Astrocyte of the hippocampus (primary cell): Measurements from ENCODE around the gene ROPN1.
A peak's percentile ranks its signal among the peaks of the same experiment; 100 is the strongest.
"Not testable (repeated sequence)": the region's sequence is repeated elsewhere in the genome, so short reads cannot be mapped to it uniquely, and the experiment has no call there.

Source experiments
- DNase-seq: peaks from one replicate; pipeline ENCODE4 v3.0.0; 2011; ENCODE audit warnings: low read depth, low spot score

Gene ROPN1

GRCh38 chr3:123997543-123997942 is 5.6 kb upstream of the ROPN1 start:
- DNase-seq, result no peak

DNA sequence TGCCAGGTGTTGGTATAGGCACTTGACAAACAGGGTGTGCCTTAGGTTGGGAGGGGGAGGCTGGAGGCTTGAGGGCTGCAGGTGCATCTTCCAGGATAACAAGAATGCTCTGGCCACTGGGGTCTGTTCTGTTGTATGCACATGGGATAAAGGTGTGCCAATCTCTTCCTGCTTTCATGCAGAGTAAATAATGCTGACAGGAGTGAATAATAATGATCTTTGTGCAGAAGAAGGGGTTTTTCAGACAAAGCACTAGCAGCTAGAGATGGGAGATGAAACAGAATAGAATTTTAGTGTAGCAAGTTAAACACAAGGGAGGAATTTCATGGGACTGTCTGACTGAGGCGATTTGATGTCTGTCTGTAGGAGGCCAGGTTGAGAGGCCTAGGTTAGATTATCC is 1.9 kb upstream of the ROPN1 start:
- DNase-seq, result no peak

DNA sequence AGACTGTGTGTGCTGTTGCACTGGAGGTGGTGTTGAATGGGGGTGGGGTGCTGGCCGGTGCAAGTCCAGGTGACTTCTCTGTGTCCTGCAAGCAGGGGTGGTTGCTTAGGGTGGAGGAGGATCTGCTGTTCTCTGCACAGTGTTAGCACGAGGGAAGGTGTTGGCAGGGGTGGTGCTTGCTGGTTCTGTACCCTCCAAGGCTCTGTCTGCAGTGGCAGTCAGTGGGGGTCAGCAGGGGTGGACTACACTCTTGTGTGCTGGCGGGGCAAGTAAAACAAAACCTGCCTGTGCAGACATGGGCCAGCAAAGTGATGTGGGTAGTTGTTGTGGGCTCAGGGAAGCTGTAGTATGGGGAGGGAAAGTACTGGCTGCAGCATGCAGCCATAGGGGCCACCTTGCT is 5.5 kb downstream of the ROPN1 start:
- no peak for DNase-seq

GRCh38 chr3:123984957-123985356 is 7.0 kb downstream of the ROPN1 start:
- DNase-seq, result no peak

GRCh38 chr3:123984350-123984749 is 7.6 kb downstream of the ROPN1 start:
- no peak for DNase-seq

DNA sequence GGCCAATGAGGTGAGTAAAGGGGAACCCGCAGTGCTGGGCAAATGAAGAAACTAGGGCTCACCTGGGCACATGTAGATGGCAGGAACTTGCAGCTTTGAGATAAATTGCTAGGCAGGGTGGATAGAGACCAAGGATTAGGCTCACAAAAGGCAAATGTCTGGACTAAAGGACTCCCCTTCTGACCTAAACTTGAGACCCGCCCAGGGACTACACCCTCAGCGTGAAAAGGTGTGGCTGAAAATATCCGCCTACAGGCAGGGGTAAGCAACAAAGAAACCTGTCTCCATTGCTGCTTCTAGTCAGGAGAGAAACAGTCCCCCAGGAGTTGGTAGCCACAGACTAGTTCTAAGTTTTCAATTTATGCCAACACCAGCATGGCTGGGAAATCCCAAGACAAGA is 10.6 kb downstream of the ROPN1 start:
- DNase-seq, result not testable (repeated sequence)

DNA sequence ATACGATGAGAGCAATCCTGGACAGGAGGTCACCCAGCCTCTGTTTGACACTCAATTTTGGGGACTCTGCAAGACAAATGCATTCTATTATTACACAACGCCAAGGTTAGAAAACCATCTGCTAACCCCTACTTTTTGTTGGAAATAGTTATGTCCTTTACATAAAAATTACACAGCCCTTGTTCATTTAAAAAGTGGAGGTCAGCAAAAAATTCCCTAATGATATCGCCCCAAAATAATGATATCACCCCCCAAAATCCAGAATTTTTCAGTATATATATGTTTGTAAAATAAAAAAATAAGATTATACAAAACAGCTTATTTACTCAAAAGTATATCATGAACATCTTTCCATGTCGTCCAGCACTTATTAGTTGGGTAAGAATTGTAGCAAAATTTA is 11.4 kb downstream of the ROPN1 start:
- DNase-seq, result no peak

- peak; percentile 67 for DNase-seq
These were observed 12.1 kb downstream of the ROPN1 start for GRCh38 chr3:123979525-123980501.

- not testable (repeated sequence) for DNase-seq
These were observed 15.0 kb downstream of the ROPN1 start for GRCh38 chr3:123976904-123977303.

DNA sequence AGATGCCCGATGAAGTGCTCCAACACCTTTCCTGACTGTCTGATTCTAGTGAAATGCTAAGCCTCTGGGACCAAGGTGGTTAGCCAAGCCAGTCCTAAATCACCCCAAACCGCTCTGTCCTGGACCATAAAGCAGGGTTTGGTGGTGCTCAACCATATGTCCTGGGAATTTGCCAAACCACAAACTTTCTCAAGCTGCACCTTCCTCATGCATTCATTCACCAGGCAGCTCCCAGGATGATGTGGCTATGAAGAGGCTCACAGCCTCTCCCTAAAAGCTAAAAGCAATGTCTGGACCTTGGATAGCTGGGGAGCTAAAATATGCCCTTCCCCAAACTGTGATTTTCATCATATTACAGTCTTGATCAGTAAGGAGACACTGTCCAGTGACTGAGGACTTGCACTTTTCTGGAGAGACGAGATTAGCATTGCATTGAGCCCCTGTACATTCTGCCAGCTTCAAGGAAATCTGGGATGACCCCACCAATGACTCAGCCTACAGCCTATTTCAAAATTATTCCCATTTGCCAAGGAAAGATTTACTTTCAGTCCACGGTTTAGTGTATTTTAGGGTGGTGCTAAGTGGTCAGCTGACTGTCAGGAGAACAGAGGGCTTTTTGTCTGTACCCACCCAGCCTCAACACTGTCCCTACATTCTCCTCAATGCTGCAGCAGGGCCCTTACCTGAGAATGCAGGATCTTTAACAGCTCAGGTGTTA is 15.6 kb downstream of the ROPN1 start:
- not testable (repeated sequence) for DNase-seq

GRCh38 chr3:123975030-123975429 is 16.9 kb downstream of the ROPN1 start:
- DNase-seq, result not testable (repeated sequence)

GRCh38 chr3:123971406-123971805 is 20.5 kb downstream of the ROPN1 start:
- DNase-seq, result no peak

DNA sequence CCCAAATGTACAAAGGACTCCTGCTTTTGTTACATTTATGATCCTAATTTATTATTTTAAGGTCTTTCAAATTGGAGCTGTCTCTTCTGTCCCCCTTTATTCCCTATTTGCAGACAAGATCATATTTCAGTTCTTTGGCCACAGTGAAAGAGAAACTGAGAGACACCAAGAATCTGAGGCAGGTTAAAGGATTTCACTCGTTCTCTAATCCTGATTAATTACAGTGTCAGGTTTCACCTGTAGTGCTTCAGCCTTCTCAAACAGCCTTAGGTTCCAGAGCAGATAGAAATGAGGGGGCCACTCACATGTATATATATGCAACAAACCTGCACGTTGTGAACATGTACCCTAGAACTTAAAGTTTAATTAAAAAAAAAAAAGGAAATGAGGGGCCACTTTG is 24.7 kb downstream of the ROPN1 start:
- DNase-seq, result not testable (repeated sequence)

GRCh38 chr3:123966799-123967198 is 25.1 kb downstream of the ROPN1 start:
- DNase-seq, result not testable (repeated sequence)

GRCh38 chr3:123964793-123965192 is 27.1 kb downstream of the ROPN1 start:
- DNase-seq, result not testable (repeated sequence)

DNA sequence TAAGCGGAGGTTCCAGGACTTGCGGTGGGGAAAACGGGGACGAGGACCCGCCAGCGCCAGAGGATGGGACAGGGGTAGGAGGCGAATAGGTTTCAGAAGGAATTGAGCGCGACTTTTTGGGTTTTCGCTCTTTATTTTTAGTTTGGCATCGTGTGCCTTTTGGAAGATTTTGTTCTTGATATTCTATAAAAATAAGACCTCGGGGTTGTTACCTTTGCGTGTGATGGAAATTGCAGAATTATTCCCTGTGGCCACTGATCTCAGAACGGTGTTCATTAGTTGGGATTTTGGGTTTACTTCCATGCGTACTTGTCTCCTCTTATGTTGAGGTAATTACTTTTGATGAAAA is 30.4 kb downstream of the ROPN1 start:
- DNase-seq, result no peak

GRCh38 chr3:123960781-123961507 is 31.0 kb downstream of the ROPN1 start, which contains the start of gene CCDC14:
Gene CCDC14, minus strand, starts transcription at chr3:123961229. Its CDS starts 56 bp downstream, at chr3:123961173.
- DNase-seq, result peak; percentile 98

DNA sequence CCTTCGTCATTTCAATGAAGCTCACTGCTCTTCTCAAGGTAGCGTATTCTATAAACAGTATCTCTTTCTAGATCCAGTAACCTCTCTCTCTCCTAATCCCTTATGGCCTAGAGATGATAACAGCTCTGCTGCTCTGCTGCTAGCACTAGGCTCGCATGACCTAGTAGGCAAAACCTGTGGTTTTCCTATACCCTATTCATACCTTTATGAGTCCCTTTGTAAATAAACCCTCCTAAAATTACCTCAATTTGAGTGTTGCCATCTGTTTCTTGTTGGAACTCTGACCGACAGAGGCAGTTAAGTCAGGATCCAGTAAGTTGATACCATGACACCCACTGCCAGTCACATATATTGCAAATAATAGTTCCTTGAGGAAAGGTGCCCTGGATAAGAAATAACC is 38.2 kb downstream of the ROPN1 start:
- no peak for DNase-seq

DNA sequence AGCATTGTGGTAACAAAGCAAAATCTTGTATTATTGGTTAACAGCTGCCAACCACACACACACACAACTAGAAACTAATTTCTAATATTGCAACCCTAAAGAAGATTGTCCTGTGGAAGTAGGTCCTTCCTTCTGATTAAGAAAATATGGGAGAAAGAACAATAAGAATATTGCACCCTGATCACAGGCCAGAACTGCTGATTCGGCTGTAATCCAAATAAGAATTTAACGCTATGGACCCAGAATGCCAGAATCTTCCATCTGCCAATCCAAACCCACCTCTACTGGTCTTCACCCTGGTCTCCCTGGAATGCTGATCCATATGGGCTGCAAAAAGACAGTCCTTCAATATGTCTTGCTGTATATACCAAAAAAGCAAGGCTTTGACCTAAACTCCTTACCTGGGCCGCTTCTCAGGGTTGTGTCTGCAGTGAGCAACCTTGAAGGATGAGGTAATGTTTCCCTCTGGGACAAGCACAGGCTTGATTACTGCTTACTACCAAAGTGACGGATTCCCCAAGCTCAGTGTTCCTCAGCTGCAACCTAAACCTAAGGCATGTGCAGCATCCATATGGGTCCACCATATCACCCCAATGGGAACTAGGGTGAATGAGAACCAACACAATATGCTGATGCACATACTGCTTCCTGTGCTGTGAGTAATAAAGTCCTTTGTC is 38.9 kb downstream of the ROPN1 start:
- DNase-seq, result no peak

GRCh38 chr3:123951522-123952447 is 40.1 kb downstream of the ROPN1 start:
- no peak for DNase-seq
